ENCODE results near the gene UBE2Z. TPM values are rescaled to one million over a fixed set of nuclear protein-coding genes. Genes with fewer than 3 reads are reported as not detected.
A peak's percentile ranks its signal among the peaks of the same experiment; 100 is the strongest.

UBE2Z gene
- total and polyA plus RNA-seq, 2 donors (not counting 1 experiment from before 2014, with no cell fraction given): 56.2 to 121 TPM

DNA sequence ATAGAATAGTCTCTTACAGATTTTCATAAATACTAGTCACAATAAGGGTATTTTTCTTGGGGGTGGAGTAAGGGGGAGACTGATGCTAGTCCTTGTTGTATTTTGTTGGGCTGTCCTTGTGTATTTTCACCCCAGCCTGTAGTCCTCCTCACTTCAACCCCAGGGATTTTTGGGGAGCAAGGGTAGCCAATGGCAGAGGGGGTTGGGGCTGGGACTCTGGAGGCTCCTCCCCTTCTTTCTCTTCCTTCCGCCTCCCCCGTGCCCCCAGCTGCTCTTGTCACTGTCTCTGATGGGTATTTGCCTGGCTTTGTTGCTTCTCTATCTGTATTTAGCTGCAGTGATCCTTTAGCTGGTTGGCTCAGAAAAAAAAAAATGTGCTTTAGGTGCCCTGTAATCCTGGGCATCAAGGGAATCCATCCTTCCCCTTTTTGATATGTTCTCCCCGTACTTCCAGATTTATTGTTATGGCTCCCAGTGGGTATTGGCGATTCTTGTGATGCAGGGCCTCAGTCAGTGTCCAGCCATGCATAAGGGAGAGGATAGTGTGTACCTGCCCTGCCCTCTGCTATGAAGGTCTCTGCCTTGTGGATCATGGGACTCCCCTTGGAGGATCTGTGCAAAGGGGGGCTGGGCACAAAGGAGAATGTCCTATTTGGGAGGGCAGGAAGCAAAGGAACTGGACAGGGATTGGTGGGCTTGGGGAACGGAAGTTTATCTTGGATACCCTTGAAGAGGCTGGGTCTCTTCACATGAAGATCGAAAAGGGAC lies 20.0 kb downstream of the UBE2Z start:
- no peaks in the 10 kb centered on the region for H3K9me3 Mint-ChIP-seq (ENCODE audit: insufficient read depth)
- H2AFZ ChIP-seq (ENCODE audit: insufficient read depth, low read depth, low read length, poor library complexity, severe bottlenecking): no peak overlapping the region
- intact Hi-C loops (cut with micrococcal nuclease): no loop called here
- CTCF ChIA-PET: no interaction called here
- H3K4me2 ChIP-seq (replicated peaks; ENCODE audit: low read depth, low read length, poor library complexity, severe bottlenecking): no peak overlapping the region
- peaks cover 24% of the 10 kb centered on the region for H4K20me1 ChIP-seq (ENCODE audit: control insufficient read depth, insufficient read depth, low read length, poor library complexity, severe bottlenecking)
- no peak for ATAC-seq (ENCODE audit: low read depth)
- H3K4me1 Mint-ChIP-seq: peaks cover 4% of the 10 kb centered on the region
- H3K4me1 ChIP-seq (ENCODE audit: control insufficient read depth in 2 of 2, insufficient read depth in 2 of 2, low read length in 2 of 2): no peaks in the 10 kb centered on the region
- DNase-seq: no peak
- no peaks in the 10 kb centered on the region for H3K9me3 ChIP-seq (ENCODE audit: control extremely low read depth in 1 of 3, control insufficient read depth in 2 of 3, insufficient read depth in 1 of 3, low read length in 2 of 3)
- no peak overlapping the region for H3K4me3 ChIP-seq (ENCODE audit: control extremely low read depth in 1 of 5, extremely low read depth in 1 of 5, insufficient read depth in 1 of 5, low read depth in 2 of 5, low read length in 4 of 5)
- no peaks in the 10 kb centered on the region for H3K27me3 ChIP-seq (replicated peaks in 1 of 4; ENCODE audit: control extremely low read depth in 1 of 4, control insufficient read depth in 3 of 4, insufficient read depth in 4 of 4, low read length in 3 of 4)
- TF ChIP-seq, protein P1, sequence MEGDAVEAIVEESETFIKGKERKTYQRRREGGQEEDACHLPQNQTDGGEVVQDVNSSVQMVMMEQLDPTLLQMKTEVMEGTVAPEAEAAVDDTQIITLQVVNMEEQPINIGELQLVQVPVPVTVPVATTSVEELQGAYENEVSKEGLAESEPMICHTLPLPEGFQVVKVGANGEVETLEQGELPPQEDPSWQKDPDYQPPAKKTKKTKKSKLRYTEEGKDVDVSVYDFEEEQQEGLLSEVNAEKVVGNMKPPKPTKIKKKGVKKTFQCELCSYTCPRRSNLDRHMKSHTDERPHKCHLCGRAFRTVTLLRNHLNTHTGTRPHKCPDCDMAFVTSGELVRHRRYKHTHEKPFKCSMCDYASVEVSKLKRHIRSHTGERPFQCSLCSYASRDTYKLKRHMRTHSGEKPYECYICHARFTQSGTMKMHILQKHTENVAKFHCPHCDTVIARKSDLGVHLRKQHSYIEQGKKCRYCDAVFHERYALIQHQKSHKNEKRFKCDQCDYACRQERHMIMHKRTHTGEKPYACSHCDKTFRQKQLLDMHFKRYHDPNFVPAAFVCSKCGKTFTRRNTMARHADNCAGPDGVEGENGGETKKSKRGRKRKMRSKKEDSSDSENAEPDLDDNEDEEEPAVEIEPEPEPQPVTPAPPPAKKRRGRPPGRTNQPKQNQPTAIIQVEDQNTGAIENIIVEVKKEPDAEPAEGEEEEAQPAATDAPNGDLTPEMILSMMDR (IDR thresholded peaks at IDR 0.05): no peak
- TF ChIP-seq EZH2 (IDR thresholded peaks at IDR 0.05; ENCODE audit: borderline replicate concordance, insufficient read depth, low read depth, low read length, poor library complexity, severe bottlenecking): no peak
- H3K27ac Mint-ChIP-seq: peak overlapping the region; percentile 37
- no peak overlapping the region for H3K4me3 Mint-ChIP-seq
- no peaks in the 10 kb centered on the region for H3K27me3 Mint-ChIP-seq
- 73% methylated on average over 4 of the region's 6 CpGs for WGBS (ENCODE audit: insufficient coverage)
- H3K9ac ChIP-seq (ENCODE audit: low read length): no peak overlapping the region
- POLR2A ChIA-PET: no interaction called here
- peaks cover 5 to 85% of the 10 kb centered on the region in 2 experiments for H3K36me3 ChIP-seq (replicated peaks in 1 of 2; ENCODE audit: control extremely low read depth in 1 of 2, control insufficient read depth in 1 of 2, extremely low read depth in 1 of 2, insufficient read depth in 2 of 2, low read length in 1 of 2)
- no peak overlapping the region for H3K27ac ChIP-seq (ENCODE audit: low read length in 2 of 2)
- H3K79me2 ChIP-seq (ENCODE audit: control insufficient read depth, insufficient read depth, low read length): no peaks in the 10 kb centered on the region

Data from B cell (primary cell).